ENCODE results near the gene CBFB. TPM values are rescaled to one million over a fixed set of nuclear protein-coding genes. Genes with fewer than 3 reads are reported as not detected.

The CBFB gene
- total RNA-seq, 1 experiment from 2014 or later: 76.3 TPM

- no peak overlapping the region for H2BK20ac ChIP-seq (ENCODE audit: low read depth, low read length, poor library complexity, severe bottlenecking)
- H4K8ac ChIP-seq (replicated peaks; ENCODE audit: insufficient read length, low read depth, low read length): no peak overlapping the region
- no peak overlapping the region for H3K18ac ChIP-seq (ENCODE audit: insufficient read length, low read depth, low read length)
- H3K79me2 ChIP-seq (ENCODE audit: insufficient read depth, low read length): no peaks in the 10 kb centered on the region
- TF ChIP-seq CTCF (conservative IDR thresholded peaks at IDR 0.05): no peak
- H3K4ac ChIP-seq (ENCODE audit: low read depth, low read length): no peak overlapping the region
- H2AFZ ChIP-seq (ENCODE audit: low read length): no peak overlapping the region
- H3K4me1 ChIP-seq (ENCODE audit: insufficient read depth, low read length): no peaks in the 10 kb centered on the region
- H3K4me2 ChIP-seq (ENCODE audit: insufficient read depth, insufficient read length, low read length): no peak overlapping the region
- H3K23ac ChIP-seq (ENCODE audit: insufficient read length, low read depth, low read length): no peak overlapping the region
- no peak overlapping the region for H2BK120ac ChIP-seq (ENCODE audit: low read depth, low read length, poor library complexity, severe bottlenecking)
- WGBS (ENCODE audit: extremely low coverage, insufficient read length, low lambda C conversion rate): no CpG with 5 or more reads among the region's 4 CpGs
- no peak overlapping the region for H4K5ac ChIP-seq (ENCODE audit: insufficient read length, low read depth, low read length)
- no peak overlapping the region for H3K56ac ChIP-seq (ENCODE audit: insufficient read length, low read depth, low read length)
- H3K27me3 ChIP-seq (ENCODE audit: insufficient read depth, low read length): no peaks in the 10 kb centered on the region
- H4K91ac ChIP-seq (ENCODE audit: insufficient read length, low read depth, low read length): no peak overlapping the region
- no peaks in the 10 kb centered on the region for H3K23me2 ChIP-seq (ENCODE audit: insufficient read length, low read depth, low read length, poor library complexity, severe bottlenecking)
- no peak overlapping the region for H2AK5ac ChIP-seq (ENCODE audit: insufficient read length, low read length)
- Mint-ChIP-seq H3K4me1 (peaks cover 3 to 8% of the 10 kb centered on the region in 2 experiments), H3K4me3 (no peak overlapping the region), H3K9me3 (no peaks in the 10 kb centered on the region), H3K27me3 (ENCODE audit: low read depth) (peaks cover 6% of the 10 kb centered on the region), H3K27ac (no peak overlapping the region), H3K36me3 (ENCODE audit: insufficient read depth in 1 of 3, low read depth in 3 of 3) (no peaks in the 10 kb centered on the region)
- H3T11ph ChIP-seq (ENCODE audit: low read length): no peak overlapping the region
- H3K9ac ChIP-seq (ENCODE audit: extremely low read depth, insufficient read length, low read length): no peak overlapping the region
- no peak overlapping the region for H2BK12ac ChIP-seq (ENCODE audit: insufficient read length, low read depth, low read length)
- H3K79me1 ChIP-seq (ENCODE audit: insufficient read depth, low read depth, low read length, poor library complexity, severe bottlenecking): no peaks in the 10 kb centered on the region
- H3K9me3 ChIP-seq (ENCODE audit: control insufficient read depth, low read depth, low read length): no peaks in the 10 kb centered on the region
- H2BK15ac ChIP-seq (ENCODE audit: low read depth, low read length): no peak overlapping the region
- DNase-seq: no peak
- no peaks in the 10 kb centered on the region for H4K20me1 ChIP-seq (ENCODE audit: control insufficient read depth, insufficient read depth, insufficient read length)
- H2BK5ac ChIP-seq (ENCODE audit: insufficient read length, low read length): no peak overlapping the region
- no peak overlapping the region for H3K27ac ChIP-seq (ENCODE audit: insufficient read length, low read depth, low read length)
- no peak overlapping the region for H3K14ac ChIP-seq (ENCODE audit: insufficient read depth, low read length)
Measured at GRCh38 chr16:67022531-67023214, 6.3 kb upstream of the CBFB start.
